Measurements from ENCODE around the gene CD96. TPM values are rescaled to one million over a fixed set of nuclear protein-coding genes. Genes with fewer than 3 reads are reported as not detected.
"Not testable (repeated sequence)": the region's sequence is repeated elsewhere in the genome, so short reads cannot be mapped to it uniquely, and the experiment has no call there.

Gene CD96
- total and polyA plus RNA-seq, 12 donors: 0.22 to 5.6 (median 0.90) TPM; not detected in 1

DNA sequence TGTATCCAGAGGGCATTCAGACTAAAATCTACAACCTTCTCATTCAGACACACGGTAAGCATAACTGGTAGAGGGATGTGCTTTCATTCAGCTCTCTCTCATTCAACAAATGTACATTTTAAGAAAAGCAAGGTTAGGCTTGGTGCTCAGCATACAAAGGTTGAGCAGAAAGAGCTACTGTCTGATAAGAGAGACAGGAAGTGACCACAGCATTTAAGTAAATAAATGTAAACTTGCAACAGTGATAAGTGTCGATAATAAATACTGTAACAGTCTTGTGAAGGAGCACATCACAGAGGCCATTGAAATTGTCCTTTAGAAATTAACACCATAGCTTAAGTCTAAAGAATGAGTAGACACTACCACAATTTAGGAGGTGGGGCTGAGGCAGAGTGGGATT is 3.4 kb downstream of the CD96 start:
- Histone ChIP-seq H3K4me3 (no peak overlapping the region), H3K36me3 (replicated peaks in 1 of 2) (no peaks in the 10 kb centered on the region), H3K9me3 (replicated peaks in 1 of 3) (no peaks in the 10 kb centered on the region), H3K27me3 (no peaks in the 10 kb centered on the region), H3K4me1 (replicated peaks in 1 of 2) (no peaks in the 10 kb centered on the region), H3K27ac (no peak overlapping the region)
- TF ChIP-seq, protein P1, sequence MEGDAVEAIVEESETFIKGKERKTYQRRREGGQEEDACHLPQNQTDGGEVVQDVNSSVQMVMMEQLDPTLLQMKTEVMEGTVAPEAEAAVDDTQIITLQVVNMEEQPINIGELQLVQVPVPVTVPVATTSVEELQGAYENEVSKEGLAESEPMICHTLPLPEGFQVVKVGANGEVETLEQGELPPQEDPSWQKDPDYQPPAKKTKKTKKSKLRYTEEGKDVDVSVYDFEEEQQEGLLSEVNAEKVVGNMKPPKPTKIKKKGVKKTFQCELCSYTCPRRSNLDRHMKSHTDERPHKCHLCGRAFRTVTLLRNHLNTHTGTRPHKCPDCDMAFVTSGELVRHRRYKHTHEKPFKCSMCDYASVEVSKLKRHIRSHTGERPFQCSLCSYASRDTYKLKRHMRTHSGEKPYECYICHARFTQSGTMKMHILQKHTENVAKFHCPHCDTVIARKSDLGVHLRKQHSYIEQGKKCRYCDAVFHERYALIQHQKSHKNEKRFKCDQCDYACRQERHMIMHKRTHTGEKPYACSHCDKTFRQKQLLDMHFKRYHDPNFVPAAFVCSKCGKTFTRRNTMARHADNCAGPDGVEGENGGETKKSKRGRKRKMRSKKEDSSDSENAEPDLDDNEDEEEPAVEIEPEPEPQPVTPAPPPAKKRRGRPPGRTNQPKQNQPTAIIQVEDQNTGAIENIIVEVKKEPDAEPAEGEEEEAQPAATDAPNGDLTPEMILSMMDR (IDR thresholded peaks at IDR 0.05): no peak
- no peak for TF ChIP-seq POLR2A (IDR thresholded peaks at IDR 0.05)
- 51 to 73% (median 62%) methylated on average over 2 of the region's 2 CpGs for WGBS, 4 donors
- intact Hi-C loops (cut with DNase I): no loop called here
- no peak for DNase-seq

DNA sequence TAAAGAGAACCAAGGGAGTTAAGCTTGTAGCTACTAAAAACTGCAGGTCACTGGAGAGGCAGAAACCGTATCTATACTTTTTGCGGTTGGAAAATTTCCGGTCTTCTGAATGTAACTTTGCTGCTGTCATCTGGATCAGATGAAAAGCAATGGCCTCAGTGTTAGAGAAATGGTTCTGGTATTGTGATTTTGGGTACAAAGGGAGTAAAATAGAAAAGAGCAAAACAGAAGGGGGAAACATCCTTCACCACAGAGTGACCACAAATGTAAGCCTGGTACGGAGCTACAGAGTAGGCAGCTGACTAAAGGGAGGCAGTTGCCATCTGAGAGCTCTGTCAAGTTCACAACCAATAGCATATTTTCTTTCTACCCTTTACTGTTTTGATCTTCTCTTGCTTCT is 5.6 kb downstream of the CD96 start:
- H3K36me3 ChIP-seq (replicated peaks in 1 of 2): no peaks in the 10 kb centered on the region
- no peak overlapping the region for H3K27ac ChIP-seq
- H3K4me3 ChIP-seq: no peak overlapping the region
- TF ChIP-seq, protein P1 (IDR thresholded peaks at IDR 0.05): no peak
- no peak for TF ChIP-seq POLR2A (IDR thresholded peaks at IDR 0.05)
- 68 to 77% (median 73%) methylated on average over 4 of the region's 4 CpGs for WGBS, 4 donors
- intact Hi-C loops (cut with DNase I): no loop called here
- no peaks in the 10 kb centered on the region for H3K4me1 ChIP-seq (replicated peaks in 1 of 2)
- no peaks in the 10 kb centered on the region for H3K27me3 ChIP-seq
- DNase-seq: no peak
- no peaks in the 10 kb centered on the region for H3K9me3 ChIP-seq (replicated peaks in 1 of 3)

DNA sequence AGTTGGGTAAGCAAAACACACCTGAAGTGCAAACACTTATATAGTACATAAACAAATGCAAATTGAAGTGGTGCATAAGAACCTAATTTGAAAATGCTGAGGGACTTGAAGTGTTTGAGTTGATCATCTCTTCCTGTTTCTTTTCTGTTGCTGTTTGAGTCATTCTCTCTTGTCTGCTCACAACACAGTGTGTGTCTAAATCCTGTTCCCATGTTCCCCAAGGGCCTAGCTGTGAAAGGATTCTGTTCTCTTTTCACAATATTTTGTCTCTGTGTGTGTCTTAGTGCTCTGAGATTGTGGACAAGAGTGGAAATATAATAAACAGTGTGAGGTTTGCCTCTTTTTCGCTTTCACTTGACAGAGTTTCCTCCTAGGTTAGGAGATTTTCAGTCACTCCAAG is 6.1 kb downstream of the CD96 start:
- WGBS, 4 donors: 78 to 88% (median 82%) methylated on average over 1 of the region's 1 CpG
- no peaks in the 10 kb centered on the region for H3K4me1 ChIP-seq (replicated peaks in 1 of 2)
- no peak overlapping the region for H3K4me3 ChIP-seq
- TF ChIP-seq, protein P1 (IDR thresholded peaks at IDR 0.05): no peak
- no peak for TF ChIP-seq POLR2A (IDR thresholded peaks at IDR 0.05)
- H3K27me3 ChIP-seq: no peaks in the 10 kb centered on the region
- intact Hi-C loops (cut with DNase I): no loop called here
- no peaks in the 10 kb centered on the region for H3K36me3 ChIP-seq (replicated peaks in 1 of 2)
- H3K27ac ChIP-seq: no peak overlapping the region
- DNase-seq: no peak
- H3K9me3 ChIP-seq (replicated peaks in 1 of 3): no peaks in the 10 kb centered on the region

DNA sequence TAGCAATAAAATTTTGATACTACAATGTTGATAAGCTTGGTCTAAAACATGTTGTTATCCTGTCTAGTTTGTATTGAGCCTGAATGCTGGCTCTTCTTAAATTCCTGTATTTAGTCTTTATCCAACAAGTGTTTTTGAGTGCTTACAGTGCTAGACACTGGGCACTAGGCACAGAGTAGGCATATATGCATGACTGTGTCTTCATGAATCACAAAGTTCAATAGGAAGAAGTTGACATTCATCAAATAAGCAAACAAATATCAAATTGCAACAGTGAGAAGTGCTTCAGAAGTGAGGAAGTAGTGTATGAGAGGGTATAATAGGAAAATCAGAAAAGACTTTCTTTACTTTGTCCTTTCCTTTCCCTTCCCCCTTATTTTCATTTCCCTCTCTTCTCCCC is 6.8 kb downstream of the CD96 start:
- intact Hi-C loops (cut with DNase I): no loop called here
- DNase-seq: no peak
- TF ChIP-seq POLR2A (IDR thresholded peaks at IDR 0.05): no peak
- TF ChIP-seq, protein P1 (IDR thresholded peaks at IDR 0.05): no peak
- Histone ChIP-seq H3K36me3 (replicated peaks in 1 of 2) (no peaks in the 10 kb centered on the region), H3K9me3 (replicated peaks in 1 of 3) (no peaks in the 10 kb centered on the region), H3K4me3 (no peak overlapping the region), H3K4me1 (replicated peaks in 1 of 2) (no peaks in the 10 kb centered on the region), H3K27me3 (no peaks in the 10 kb centered on the region), H3K27ac (no peak overlapping the region)

DNA sequence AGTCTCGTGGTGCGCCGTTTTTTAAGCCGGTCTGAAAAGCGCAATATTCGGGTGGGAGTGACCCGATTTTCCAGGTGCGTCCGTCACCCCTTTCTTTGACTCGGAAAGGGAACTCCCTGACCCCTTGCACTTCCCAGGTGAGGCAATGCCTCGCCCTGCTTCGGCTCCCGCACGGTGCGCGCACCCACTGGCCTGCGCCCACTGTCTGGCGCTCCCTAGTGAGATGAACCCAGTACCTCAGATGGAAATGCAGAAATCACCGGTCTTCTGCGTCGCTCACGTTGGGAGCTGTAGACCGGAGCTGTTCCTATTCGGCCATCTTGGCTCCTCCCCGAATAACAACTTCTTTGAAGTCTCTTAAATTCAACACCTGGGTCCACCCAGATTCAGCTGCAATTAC is 19.9 kb downstream of the CD96 start:
- H3K36me3 ChIP-seq (replicated peaks in 1 of 2): not testable (repeated sequence)

More for the DNA sequence above, 19.9 kb downstream of the CD96 start:
- H3K27ac ChIP-seq; H3K4me3 ChIP-seq; H3K9me3 ChIP-seq (replicated peaks in 1 of 3); DNase-seq; intact Hi-C loops (cut with DNase I); H3K27me3 ChIP-seq; H3K4me1 ChIP-seq (replicated peaks in 1 of 2): not testable (repeated sequence)
- 92 to 99% (median 94%) methylated on average over 7 to 16 of the region's 25 CpGs for WGBS, 4 donors

All from adrenal gland (tissue), 12 donors.